ENCODE data around the gene PPARG. TPM values are rescaled to one million over a fixed set of nuclear protein-coding genes. Genes with fewer than 3 reads are reported as not detected.

The PPARG gene
- total RNA-seq: 100 to 1,000 TPM in 3 of 4 donors, 10 to 100 TPM in 1; 16.9 to 146 (median 117) TPM

DNA sequence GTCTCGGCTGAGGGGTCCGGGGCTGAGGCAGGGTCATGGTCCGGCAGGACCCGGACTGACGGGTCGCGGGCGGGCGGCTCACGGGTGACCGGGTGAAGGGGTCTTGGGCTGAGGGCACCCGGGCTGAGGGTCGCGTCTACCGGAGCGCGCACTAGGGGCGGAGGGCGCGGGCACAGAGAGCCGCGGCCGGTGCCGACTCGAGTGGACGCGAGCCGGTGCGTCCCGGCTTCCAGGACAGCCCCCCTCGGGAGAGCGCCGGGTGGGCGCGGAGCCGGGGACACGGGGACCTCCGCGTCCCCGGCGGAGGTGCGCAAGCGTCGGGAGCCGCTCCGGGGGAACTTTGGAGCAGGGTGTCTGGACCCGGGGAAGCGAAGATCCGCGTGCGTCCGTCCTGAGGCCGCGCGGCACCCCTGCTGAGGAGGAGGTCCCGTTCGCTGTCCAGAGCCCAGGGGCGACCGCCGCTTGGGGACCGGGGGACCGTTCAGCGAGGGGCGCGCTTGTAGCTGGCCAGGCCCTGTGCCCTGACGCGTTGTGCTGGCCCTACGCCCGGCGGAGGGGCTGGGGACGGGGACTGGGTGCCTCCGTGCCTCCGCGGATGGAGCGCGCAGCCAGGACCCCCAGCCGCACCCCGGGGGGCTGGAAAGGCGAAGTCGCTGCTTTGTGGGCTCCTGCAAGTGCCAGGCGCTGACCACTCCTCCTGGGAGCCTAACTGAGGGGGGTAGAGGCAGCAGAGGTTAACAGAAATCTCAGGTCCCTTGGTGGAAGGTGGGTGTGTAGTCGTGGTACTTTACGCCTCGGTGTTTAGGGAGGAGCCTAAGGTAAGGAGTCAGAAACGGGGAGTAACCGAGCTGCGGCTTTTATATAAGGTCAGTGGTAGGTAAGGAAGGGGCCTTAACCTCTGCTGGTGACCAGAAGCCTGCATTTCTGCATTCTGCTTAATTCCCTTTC, at the start of gene PPARG:
Gene PPARG (plus strand): TSS at position 889 of the 948 bp plus-strand sequence. CDS start 90,642 bp downstream, outside the sequence.
- H3K4me1 ChIP-seq: peaks cover 0 to 16% (median 11%) of the 10 kb centered on the region in 4 donors
- peak; percentile 84 to 96 (median 95) for TF ChIP-seq POLR2AphosphoS5 (IDR thresholded peaks at IDR 0.05)
- no peak for TF ChIP-seq EP300 (IDR thresholded peaks at IDR 0.05; ENCODE audit: low read depth)
- TF ChIP-seq CTCF (IDR thresholded peaks at IDR 0.05): peak in 1 of 5 experiments; percentile 11
- TF ChIP-seq POLR2A (IDR thresholded peaks at IDR 0.05): peak; percentile 95
- H3K9me3 ChIP-seq: no peaks in the 10 kb centered on the region
- peak; percentile 76 for DNase-seq
- H3K27ac ChIP-seq: peak within 1 kb of the TSS; percentile 85 to 93 (median 91)
- WGBS, 2 donors (ENCODE audit: low coverage in 1 of 2): 0 to 1% methylated on average over 1 to 46 of the region's 87 CpGs
- intact Hi-C loops (cut with DNase I; ENCODE audit: low total_unique reads): no loop called here
- H3K4me3 ChIP-seq: peak within 1 kb of the TSS; percentile 64 to 93 (median 83)
- no peaks in the 10 kb centered on the region for H3K36me3 ChIP-seq
- in situ Hi-C loops (cut with MboI; ENCODE audit: low pct_ligation_motif_present in 1 of 4, low pct_unique_long_range_greater_than_20kb in 1 of 4, low sequenced_read_pairs in 3 of 4): no loop called here
- peaks cover 26% of the 10 kb centered on the region for H3K27me3 ChIP-seq

DNA sequence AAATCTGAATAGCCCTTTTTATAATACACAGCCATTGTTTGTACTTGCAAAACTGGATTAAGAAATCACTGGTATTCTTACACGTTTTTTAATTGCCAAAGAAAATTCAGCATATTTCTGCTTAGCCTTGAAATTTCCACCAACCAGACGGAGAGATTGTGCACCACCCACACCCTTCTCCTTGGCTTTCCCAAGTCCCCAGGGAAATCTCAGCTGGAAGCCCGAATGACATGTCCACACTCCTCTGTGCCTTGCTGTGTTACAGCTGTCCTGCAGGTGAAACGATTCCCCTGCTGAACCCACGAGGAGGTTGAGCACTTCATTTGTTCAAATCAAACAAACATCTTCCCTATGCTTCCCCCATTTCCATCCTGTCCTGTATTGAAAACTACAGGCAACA, 49.6 kb upstream of the PPARG start:
- Histone ChIP-seq H3K27ac (no peak overlapping the region), H3K4me1 (peaks cover 0 to 12% (median 5%) of the 10 kb centered on the region in 4 donors), H3K9me3 (no peaks in the 10 kb centered on the region), H3K4me3 (no peak overlapping the region), H3K36me3 (no peaks in the 10 kb centered on the region), H3K27me3 (no peaks in the 10 kb centered on the region)
- 41 to 43% methylated on average over 5 of the region's 5 CpGs for WGBS, 2 donors (ENCODE audit: low coverage in 1 of 2)
- intact Hi-C loops (cut with DNase I; ENCODE audit: low total_unique reads) (no loop called here), in situ Hi-C loops (cut with MboI; ENCODE audit: low pct_ligation_motif_present in 1 of 4, low pct_unique_long_range_greater_than_20kb in 1 of 4, low sequenced_read_pairs in 3 of 4) (no loop called here)
- DNase-seq: no peak
- no peak for TF ChIP-seq EP300 (IDR thresholded peaks at IDR 0.05; ENCODE audit: low read depth)
- no peak for TF ChIP-seq POLR2A (IDR thresholded peaks at IDR 0.05)
- no peak for TF ChIP-seq POLR2AphosphoS5 (IDR thresholded peaks at IDR 0.05)
- TF ChIP-seq CTCF (IDR thresholded peaks at IDR 0.05): no peak

DNA sequence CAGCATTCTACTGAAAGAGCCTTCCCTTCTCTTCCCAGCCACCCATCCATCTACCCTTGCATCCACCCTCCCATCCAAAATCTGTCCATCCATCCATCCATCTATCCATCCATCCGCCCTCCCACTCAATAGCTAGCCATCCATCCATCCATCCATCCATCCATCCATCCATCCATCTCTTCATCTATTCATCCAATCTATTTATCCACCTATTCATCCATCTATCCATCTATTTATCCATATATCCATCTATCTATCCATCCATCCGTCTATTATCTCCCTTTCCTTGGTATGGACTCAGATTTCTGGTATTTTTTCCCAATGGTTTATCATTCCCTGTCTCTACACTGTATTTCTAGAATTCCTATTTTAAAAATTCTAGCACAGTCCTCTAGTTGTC, 46.1 kb upstream of the PPARG start:
- Histone ChIP-seq H3K4me3 (no peak overlapping the region), H3K4me1 (no peaks in the 10 kb centered on the region), H3K27me3 (no peaks in the 10 kb centered on the region), H3K36me3 (no peaks in the 10 kb centered on the region), H3K27ac (no peak overlapping the region), H3K9me3 (no peaks in the 10 kb centered on the region)
- no peak for DNase-seq
- intact Hi-C loops (cut with DNase I; ENCODE audit: low total_unique reads) (no loop called here), in situ Hi-C loops (cut with MboI; ENCODE audit: low pct_ligation_motif_present in 1 of 4, low pct_unique_long_range_greater_than_20kb in 1 of 4, low sequenced_read_pairs in 3 of 4) (no loop called here)
- no peak for TF ChIP-seq POLR2AphosphoS5 (IDR thresholded peaks at IDR 0.05)
- 92 to 94% methylated on average over 2 of the region's 2 CpGs for WGBS, 2 donors (ENCODE audit: low coverage in 1 of 2)

- intact Hi-C loops (cut with DNase I; ENCODE audit: low total_unique reads): no loop called here
- TF ChIP-seq CTCF (IDR thresholded peaks at IDR 0.05) (no peak), EP300 (IDR thresholded peaks at IDR 0.05; ENCODE audit: low read depth) (no peak), POLR2AphosphoS5 (IDR thresholded peaks at IDR 0.05) (no peak), POLR2A (IDR thresholded peaks at IDR 0.05) (no peak)
- H3K36me3 ChIP-seq: no peaks in the 10 kb centered on the region
- H3K27ac ChIP-seq: no peak overlapping the region
- H3K9me3 ChIP-seq: peaks cover 0 to 11% of the 10 kb centered on the region in 2 donors
- in situ Hi-C loops (cut with MboI; ENCODE audit: low pct_ligation_motif_present in 1 of 4, low pct_unique_long_range_greater_than_20kb in 1 of 4, low sequenced_read_pairs in 3 of 4): no loop called here
- DNase-seq: no peak
- WGBS, 2 donors (ENCODE audit: low coverage in 1 of 2): 48 to 66% methylated on average over 5 to 6 of the region's 6 CpGs
- H3K27me3 ChIP-seq: no peaks in the 10 kb centered on the region
- no peak overlapping the region for H3K4me3 ChIP-seq
- no peaks in the 10 kb centered on the region for H3K4me1 ChIP-seq
Measured at GRCh38 chr3:12246497-12247163, 42.2 kb upstream of the PPARG start.
